RPMI8226 (cell line): ENCODE measurements around the gene S100Z.
"Not testable (repeated sequence)": the region's sequence is repeated elsewhere in the genome, so short reads cannot be mapped to it uniquely, and the experiment has no call there.

ENCODE experiments used
- DNase-seq: peaks from one replicate; pipeline ENCODE4 v3.0.0-alpha.2; 2015

The S100Z gene

DNA sequence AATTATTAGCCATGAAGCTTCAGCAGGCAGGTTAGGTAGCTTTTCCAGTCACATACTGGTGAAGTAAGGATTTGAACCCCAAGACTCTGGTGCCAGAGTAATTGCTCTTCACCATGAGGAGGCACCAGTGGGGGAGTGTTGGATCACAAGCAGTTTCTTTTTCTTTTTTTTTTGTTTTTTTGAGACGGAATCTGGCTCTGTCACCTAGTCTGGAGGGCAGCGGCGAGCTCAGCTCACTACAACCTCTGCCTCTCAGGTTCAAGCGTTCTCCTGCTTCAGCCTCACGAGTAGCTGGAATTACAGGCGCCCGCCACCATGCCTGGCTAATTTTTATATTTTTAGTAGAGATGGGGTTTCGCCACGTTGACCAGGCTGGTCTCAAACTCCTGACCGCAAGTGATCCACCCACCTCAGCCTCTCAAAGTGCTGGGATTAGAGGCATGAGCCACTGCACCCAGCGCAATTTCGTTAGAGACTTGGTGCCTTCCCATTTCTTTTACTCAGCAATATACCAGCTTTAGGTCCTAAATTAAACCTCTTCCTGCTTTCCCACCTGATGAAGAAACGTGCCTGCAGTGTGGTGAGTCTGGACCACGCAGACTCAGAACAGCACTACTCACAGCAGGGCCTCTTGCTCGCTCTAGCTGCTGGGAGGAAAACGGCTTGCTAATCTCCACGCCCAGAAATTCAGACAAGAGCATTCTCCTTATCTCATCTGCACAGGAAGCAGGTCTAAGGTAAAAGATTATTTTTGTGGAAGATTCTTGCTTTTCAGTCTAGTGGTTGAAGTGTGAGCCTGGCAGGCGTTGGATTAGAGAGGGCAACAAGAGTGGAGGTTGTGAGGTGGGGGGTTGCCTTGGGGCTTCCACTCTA lies at the start of gene S100Z:
Gene S100Z (plus strand): TSS at position 596 of the 873 bp plus-strand sequence. CDS start 25,346 bp downstream, outside the sequence.
- no peak for DNase-seq

DNA sequence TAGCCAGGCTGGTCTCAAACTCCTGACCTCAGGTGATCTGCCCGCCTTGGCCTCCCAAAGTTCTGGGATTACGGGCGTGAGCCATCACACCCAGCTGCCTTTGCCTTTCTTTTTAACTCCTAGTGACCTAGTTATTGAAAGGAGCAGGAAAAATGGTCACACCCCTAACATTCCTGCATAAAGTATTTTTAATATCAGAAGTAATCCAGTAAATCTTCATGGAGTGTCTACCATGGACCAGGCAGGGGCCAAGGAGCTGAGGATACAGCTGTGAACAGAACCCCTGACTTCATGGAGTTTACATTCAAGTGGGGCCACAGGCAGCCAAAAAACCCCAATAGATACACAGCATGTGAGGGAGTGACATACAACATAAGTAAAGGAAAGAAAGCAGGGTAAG lies 49.2 kb upstream of the S100Z start:
- DNase-seq, result no peak

DNA sequence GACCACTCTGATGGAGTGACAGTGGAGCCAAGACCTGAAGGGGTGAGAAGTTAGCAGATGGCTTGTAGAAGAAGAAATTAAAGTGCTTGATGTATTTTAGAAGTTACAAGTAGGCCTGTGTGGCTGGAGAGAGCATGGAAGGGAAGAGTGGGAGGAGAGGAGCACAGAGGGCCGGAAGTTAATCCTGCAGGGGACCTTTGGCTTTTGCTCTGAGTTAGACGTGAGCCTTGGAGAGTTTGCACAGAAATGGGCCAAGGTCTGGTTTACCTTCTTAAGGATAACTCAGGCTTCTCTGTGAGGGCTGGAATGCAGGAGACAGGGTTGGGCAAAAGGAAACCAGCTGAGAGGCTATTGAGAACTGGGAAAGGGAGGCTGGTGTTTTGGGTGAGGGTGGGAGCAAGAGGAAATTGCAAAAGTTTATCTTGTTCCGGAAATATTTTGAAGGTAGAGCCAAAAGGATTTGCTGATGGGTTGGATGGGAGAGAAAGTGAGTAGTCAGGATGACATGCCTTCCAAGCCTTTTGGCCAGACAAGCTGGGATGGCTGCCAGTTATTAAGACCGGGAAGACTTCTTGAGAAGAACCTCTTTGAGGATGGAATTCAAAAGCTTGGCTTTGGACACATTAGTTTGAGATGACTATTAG lies 48.5 kb upstream of the S100Z start:
- DNase-seq, result no peak

DNA sequence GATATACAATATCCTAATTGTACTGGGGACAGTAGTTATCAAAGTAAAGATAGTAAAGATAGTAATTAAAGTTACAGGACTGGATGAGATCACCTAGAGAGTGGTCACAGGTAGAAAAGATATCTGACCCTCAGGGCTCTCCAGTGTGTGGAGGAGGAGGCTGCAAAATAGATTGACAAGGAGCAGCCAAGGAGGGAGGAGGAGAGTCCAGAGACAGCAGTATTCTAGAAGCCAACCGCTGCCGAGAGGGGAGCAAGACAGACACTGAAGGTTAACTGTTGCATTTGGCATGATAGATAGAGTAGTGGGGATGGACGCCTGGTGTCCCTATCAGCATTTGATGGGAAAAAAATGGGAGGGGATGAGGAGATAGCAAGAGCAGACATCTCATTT lies 48.0 kb upstream of the S100Z start:
- DNase-seq, result no peak

DNA sequence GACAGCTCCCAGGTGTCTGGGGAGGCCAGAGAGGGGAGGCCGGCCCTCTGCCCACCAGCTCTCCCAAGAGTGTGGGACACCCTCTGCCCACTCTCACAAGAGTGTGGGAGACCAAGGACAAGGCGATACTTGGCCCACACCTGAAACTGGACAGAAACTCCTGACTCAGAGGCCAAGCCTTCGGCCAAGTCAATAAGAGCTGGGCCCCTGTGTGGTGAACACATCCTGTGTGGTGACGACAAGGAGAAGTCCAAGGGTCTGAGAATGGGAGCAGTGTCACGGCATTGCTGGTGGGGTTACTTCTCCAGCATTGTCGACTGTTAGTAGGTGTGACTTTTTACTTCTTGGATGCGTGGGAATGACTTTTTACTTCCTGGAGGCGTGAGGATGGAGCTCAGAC lies 45.5 kb upstream of the S100Z start:
- DNase-seq, result no peak

DNA sequence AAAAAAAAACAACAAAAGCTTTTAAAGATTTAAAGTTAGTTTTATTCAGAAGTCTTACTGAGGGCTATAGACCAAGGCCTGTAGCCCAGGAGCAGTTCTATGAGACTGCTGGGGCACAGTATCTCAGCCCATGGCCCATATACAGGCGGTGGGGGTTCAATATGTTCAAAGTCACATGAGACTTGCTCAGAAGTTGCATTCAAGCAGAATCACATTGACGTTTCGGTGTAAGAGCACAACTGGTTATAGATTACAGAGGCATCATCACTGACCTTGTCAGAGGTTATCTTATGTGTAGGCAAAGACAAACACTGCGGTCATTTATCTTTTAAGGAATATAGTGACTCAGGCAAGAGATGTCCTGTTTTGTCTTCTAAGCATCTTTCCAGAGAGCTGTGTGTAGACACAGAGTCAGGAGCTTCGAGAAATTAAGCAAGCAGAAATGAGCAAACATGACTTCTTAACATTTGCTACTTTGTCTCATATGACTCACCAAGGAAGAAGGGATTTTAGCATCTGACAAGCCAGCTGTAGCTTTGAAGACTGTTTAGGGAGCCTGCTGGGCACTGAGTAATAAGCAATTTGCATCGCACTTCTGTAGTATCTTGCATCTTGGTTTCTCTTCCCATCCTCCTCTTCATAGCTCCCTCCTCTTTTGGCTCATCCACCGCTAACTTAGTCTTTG lies 43.9 kb upstream of the S100Z start:
- DNase-seq, result no peak

DNA sequence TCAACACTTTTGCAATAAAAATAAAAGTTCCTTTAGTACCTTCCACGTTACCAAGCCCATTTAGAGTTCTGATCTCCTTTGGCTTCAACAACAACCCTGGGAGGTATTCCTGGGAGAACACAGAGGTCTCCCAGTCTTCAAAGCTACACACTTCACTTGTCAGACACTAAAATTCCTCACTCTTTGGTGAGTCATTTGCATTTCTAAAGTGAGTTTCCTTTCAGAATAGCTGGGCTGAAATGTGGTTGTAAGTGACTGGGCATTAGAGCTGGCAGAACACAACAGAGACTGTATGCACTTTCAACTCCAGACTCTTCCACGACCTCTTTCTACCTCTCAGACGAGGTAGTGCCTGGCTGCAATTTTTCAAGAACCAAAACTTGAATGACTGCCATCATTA lies 42.5 kb upstream of the S100Z start:
- peak; percentile 65 for DNase-seq

DNA sequence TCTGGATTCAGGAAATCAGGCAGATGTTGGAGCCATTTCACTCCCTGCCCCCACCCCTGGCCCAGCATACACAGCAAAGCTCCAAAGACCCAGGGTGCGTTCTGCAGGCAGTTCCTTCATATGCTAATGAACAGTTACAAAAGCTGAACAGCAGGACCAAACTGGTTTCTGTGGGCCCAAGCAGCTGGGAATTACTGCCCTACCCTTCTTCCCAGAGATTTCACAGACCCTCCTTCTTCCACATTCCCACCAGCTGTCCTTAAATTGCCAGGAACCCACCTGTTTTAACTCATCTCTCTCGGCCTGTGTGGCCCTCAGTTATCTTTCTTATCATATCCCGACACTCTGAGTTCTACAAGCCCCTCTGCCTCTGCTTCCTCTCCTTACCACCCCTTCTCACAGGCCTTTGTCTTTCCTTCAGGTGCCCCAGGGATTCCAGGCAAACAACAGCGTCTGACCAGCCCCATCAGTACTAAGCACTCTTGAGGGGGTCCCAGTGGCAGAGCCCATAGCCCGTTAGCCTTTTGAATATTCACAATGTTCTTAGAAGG lies 41.6 kb upstream of the S100Z start:
- DNase-seq, result no peak

DNA sequence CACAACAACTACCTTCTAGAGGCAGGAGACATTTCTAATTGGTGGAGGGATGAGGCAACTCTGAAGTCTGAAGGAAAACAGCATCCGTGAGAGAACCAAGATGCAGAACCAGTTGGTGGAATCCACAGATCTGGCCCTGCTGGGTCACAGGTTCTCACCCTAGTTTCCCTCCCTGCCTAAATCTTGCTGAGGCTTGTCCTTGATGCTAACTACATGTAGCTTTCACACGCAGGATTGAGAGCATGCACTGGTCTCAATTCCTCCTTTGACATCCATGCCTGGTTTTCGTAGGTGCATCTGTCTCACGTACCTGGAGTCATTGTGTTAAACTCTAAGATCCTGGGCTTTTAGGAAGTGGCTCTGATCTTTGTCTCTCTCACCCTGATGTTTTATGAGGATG lies 40.7 kb upstream of the S100Z start:
- DNase-seq, result no peak

DNA sequence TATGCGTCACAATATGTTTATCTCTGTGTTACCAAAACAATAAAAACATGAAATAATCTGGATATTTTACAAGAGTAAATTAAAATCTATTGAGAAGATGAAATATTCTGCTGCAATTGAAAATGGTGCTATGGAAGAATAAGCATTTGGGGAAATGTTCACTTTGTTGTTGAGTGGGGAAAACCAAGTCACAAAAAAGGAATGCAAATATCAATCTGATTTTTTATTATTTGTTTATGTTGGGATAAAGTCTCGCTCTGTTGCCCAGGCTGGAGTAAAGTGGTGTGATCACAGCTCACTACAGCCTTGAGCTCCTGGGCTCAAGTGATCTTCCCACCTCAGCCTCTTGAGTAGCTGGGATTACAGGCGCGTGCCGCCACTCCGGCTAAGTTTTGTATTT lies 39.6 kb upstream of the S100Z start:
- no peak for DNase-seq

DNA sequence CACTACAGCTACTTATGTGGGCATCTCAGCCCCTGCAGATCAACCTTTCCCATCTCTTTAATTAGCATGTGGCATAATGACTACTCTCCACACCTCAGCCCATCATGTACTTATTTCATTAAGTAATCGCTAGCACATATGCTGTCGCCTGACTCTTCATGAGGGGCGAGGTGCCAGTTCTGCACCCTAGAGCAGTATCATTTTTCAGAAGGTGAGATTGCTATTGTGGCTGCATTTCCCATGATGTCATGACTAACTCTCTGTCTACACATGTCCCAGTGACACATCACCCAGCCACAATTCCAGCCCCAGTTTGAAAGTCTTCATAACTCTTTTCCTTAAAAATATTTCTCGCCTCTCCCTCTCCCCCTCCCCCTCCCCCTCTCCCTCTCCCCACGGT lies 38.6 kb upstream of the S100Z start:
- DNase-seq, result no peak

DNA sequence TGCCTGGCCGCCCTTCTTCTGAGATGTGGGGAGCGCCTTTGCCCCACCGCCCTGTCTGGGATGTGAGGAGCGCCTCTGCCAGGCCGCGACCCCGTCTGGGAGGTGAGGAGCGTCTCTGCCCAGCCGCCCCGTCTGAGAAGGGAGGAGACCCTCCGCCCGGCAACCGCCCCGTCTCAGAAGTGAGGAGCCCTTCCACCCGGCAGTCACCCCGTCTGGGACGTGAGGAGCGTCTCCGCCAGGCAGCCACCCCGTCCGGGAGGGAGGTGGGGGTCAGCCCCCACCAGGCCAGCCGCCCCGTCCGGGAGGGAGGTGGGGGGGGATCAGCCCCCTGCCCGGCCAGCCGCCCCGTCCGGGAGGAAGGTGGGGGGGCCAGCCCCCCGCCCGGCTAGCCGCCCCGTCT lies 37.6 kb upstream of the S100Z start:
- not testable (repeated sequence) for DNase-seq

DNA sequence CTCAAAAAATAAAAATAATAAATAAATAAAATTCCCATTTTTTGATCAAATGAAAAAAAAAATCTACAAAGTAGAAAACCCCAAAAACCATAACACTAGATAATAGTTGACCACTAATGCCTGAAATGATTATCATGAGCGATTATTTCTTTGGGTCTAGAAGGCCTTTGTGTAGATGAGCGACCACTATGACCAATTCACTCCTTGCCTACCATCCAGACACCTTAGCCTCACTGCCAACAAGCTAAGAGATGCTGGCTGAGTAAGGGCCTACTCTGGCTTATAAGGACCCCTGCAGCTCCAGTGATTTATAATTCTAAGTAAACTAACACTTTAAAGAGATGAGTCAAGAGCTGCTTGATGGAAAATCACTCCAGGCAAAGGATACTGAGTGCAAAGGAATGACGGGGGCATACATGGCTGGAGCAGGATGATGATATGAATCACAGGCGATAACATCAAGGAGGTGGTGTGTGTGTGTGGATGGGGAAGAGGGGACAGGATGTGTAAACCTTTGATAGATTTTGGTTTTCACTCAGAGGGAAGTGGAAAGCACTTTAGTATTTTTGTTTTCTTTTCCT lies 35.7 kb upstream of the S100Z start:
- no peak for DNase-seq

DNA sequence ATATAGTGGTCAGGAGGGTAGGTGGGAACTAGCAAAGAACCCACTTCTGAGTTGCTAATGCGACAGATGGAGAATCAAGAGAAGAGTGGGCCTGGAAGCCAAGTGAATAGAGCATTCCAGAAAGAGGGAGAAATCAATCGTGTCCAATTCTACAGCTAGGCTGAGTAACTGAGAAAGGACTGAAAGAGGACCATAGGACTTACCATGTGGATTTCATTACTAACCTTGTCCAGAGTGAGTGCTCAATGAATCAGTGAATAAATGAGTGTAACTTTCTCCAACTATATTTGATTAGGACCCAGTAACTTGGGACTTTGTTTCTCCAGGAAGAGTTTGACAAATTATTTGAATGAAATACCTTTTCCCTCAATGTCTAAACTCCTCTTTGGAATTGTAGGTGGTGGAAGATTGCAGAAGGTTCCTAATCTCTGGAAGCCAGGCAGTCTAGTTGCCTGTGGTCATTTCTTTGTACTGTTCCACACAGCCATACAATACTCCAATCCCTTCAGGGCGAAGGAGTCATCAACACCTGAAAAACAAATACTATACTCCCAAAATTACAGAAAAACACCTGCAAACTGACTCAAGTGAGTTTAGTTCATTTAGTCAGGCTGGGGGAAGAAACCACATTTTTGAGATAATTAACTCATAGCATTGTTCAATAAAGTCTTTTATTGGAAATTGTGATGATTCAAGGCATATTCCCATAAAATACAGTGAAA lies 33.5 kb upstream of the S100Z start:
- no peak for DNase-seq

DNA sequence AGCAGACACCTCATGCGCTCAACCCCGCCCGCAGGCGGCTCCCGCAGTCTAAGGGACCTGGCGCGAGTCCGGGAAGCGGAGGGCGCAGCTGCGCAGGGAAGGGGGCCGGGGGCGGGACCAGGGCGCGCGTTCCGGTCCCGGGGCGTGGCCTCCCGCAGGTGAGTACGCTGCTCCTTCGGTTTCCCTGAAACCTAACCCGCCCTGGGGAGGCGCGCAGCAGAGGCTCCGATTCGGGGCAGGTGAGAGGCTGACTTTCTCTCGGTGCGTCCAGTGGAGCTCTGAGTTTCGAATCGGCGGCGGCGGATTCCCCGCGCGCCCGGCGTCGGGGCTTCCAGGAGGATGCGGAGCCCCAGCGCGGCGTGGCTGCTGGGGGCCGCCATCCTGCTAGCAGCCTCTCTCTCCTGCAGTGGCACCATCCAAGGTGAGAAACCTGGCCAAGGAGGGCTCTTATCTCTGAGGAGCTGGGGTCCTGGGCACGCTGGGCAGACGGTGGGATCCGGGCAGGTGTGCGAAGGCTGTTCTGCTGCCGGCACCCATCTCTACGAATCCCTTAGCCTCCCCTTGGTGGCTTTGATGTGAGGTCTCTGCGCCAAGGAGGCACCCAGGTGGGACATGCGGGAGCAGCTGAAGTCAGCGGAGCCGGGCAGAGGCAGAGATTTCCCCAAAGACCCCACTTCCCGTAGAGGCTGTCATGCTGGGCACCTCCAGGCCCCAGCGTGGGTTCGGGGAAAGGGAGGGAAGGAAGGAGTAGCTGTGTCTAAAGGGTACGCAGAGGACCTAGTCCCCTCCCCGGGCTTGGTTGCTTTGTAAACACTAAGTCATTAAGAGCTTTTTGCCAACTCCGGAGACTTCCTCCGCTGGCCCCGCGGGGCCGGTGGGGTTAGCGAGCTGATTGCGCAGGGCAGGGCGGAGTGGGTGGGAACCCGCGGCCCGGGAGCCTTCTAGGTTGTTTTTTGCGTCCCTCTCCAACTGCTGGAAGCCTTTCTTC lies 30.7 kb upstream of the S100Z start, which contains the start of gene F2RL1:
Gene F2RL1 (plus strand): TSS at position 187 of the 988 bp plus-strand sequence. CDS start 153 bp downstream, at position 340.
- peak; percentile 89 for DNase-seq

DNA sequence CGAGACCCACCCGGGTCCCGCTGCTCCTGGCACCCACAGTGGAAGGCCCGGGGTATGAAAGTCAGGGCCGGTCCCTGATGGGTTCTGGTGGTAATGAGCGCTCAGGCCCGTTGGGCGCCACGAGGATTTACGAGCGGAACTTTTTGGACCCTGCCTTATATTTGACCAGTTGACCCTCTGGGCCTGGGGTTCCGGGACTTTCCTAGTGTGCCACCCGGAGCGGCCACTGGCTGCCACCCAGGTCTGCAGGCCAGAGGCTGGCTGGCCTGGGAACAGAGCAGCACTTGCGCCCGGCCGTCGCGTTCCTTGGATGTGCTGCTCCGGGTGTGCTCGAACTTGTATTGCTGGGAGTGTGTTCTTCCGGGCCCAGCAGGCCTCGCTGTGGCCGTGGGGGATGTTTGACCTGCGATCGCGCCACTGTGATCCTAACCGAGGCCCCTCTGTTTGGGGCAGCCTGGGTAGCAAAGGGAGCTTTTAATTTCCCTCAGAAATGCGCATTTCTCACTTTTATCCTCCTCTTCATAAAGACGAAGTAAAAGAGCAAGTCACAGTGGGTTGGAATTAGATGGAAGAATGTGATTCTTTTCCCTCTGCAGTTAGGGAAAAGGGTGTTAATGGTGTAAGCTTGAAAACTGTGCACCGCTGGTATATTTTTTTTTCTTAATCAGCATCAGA lies 29.8 kb upstream of the S100Z start:
- no peak for DNase-seq

DNA sequence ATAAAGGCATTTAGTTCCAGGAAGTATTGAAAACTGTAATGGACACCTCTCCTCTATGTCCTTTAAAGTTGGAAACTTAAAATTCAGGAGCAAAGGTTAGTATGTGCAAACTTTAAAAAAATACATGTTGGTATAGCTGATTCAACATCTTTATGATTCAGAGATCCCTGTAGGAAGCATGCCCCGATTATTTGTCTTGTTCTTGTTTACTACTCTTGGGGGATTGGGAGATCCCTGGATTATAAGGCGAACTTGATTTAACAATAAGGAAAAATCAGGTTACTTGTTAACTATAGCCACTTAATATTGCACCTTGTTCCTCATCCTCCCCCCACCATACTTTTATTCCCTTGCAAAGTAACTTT lies 29.3 kb upstream of the S100Z start:
- no peak for DNase-seq

DNA sequence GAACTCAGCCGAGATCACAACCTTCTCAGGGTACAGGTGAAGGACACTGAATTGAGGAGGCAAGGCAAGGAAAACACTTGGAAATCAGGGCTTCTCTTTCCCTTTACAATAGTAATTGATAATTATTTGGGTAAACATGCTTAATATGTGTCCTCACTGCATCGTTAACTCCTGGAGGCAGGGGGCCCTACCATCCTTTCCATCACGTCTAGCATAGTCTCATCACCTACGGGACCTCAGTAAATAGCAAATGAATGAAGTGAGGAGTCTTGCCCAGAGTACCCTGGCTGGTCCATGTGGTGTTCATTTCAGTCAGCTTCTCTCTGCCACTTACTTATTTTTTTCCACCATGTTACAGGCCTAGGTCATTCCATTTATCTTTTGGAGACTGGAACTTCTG lies 28.7 kb upstream of the S100Z start:
- DNase-seq, result no peak

DNA sequence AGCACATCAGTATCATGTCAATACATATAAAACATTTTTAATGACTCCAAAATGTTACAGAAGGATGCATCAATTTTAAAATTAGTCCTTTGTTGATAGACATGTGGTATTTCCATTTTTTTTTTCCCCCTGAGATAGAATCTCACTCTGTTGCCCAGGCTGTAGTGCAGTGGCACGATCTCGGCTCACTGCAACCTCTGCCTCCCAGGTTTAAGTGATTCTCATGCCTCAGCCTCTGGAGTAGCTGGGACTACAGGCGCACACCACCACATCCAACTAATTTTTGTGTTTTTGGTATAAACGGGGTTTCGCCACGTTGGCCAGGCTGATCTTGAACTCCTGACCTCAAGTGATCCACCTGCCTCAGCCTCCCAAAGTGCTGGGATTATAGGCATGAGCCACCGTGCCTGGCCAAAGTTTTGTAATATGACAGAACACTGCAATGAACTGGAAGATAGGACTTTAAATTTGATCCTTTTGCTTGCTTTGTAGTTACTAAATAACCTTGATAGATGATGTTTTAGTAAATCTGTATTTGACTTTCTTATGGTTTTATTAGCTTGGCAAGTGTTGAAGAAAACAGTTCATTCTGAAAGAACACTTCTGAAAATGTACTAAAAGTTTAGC lies 27.6 kb upstream of the S100Z start:
- not testable (repeated sequence) for DNase-seq

DNA sequence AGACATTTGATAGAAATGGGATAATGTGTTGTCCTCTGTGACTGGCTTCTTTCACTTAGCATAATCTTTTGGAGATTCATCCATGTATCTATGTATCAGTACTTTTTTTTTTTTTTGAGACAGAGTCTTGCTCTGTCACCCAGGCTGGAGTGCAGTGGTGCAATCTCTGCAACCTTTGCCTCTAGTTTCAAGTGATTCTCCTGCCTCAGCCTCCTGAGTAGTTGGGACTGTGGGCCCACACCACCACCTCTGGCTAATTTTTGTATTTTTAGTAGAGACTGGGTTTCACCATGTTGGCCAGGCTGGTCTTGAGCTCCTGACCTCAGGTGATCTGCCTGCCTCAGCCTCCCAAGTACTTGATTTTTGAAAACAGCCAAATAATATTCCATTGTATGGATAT lies 23.4 kb upstream of the S100Z start:
- DNase-seq, result not testable (repeated sequence)
